Testis (tissue), 2 donors: ENCODE data around the gene COTL1.

Experiments used
- CTCF ChIP-seq, 3 experiments: fragments of 450-650 bp in 2 of 3; fragments of 200-600 bp in 1 of 3; sonication (generic) in 1 of 3; IDR thresholded peaks; one replicate each; pipeline ENCODE4 v1.5.1; 2016 to 2019; ENCODE audit warnings: antibody characterized with exemption in 3 of 3, mild to moderate bottlenecking in 2 of 3, moderate library complexity in 1 of 3
- POLR2A ChIP-seq: fragments of 450-650 bp; IDR thresholded peaks from one replicate; pipeline ENCODE4 v1.6.1; 2017; ENCODE audit warnings: antibody characterized with exemption, mild to moderate bottlenecking, moderate library complexity

- no peak for TF ChIP-seq CTCF (IDR thresholded peaks at IDR 0.05)
- no peak for TF ChIP-seq POLR2A
These were observed 68.7 kb downstream of the COTL1 start for GRCh38 chr16:84548971-84549844.
